NT2/D1 (cell line): ENCODE measurements around the gene RPS6KB2.

Experiments
- YY1 ChIP-seq: IDR thresholded peaks from 2 replicates; pipeline ENCODE4 v1.6.1; 2011; ENCODE audit not compliant: insufficient read length, insufficient read depth
- ZNF274 ChIP-seq: IDR thresholded peaks from 2 replicates; pipeline ENCODE4 v1.6.1; 2011; ENCODE audit warnings: mild to moderate bottlenecking, low read depth, low read length

- TF ChIP-seq ZNF274 (no peak), YY1 (no peak)
Measured at GRCh38 chr11:67418476-67419281, 9.6 kb upstream of the RPS6KB2 start.
